BE2C (cell line): ENCODE measurements around the gene DAPK1.

Experiments used
- DNase-seq: peaks from one replicate; pipeline ENCODE4 v3.0.0-alpha.2; 2020
- H3K27me3 ChIP-seq: fragments of 250-450 bp; sonication (Bioruptor Pico); 2 replicates; pipeline ENCODE4 v1.5.1; 2020; ENCODE audit warnings: mild to moderate bottlenecking
- H3K36me3 ChIP-seq: fragments of 250-450 bp; sonication (Bioruptor Pico); 2 replicates; pipeline ENCODE4 v1.5.1; 2020; ENCODE audit warnings: mild to moderate bottlenecking
- H3K4me1 ChIP-seq: fragments of 250-450 bp; sonication (Bioruptor Pico); 2 replicates; pipeline ENCODE4 v1.5.1; 2020
- H3K4me3 ChIP-seq: 2 replicates; pipeline ENCODE4 v1.5.1; 2011; ENCODE audit warnings: low read depth, low read length
- H3K9me3 ChIP-seq: fragments of 250-450 bp; sonication (Bioruptor Pico); 2 replicates; pipeline ENCODE4 v1.5.1; 2020
- TF ChIP-seq, protein P1 (sequence below): IDR thresholded peaks from 2 replicates; pipeline ENCODE4 v1.5.1; 2012; ENCODE audit warnings: mild to moderate bottlenecking, low read depth, low read length

The DAPK1 gene

DNA sequence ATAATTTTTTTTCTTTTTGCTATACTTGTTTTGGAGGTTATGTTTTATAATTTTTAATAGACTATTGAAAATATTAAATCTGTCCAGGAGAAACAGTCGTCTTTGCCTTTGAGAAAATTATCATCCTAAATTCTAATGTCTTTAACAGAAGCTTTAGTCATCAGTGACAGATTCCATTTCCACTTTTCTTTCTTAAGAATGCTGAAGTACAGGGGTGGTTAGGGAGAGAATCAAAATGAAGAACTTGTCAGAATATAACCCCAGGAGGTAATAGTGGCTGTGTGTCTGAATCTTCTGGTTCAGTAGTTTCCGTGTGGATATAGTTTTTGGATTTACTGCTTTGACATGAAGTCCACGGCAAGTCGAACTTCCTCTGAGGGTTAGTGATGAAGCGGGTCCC lies 111.8 kb downstream of the DAPK1 start:
- DNase-seq: no peak
- H3K27me3 ChIP-seq: no peaks in the 10 kb centered on the region
- TF ChIP-seq, protein P1, sequence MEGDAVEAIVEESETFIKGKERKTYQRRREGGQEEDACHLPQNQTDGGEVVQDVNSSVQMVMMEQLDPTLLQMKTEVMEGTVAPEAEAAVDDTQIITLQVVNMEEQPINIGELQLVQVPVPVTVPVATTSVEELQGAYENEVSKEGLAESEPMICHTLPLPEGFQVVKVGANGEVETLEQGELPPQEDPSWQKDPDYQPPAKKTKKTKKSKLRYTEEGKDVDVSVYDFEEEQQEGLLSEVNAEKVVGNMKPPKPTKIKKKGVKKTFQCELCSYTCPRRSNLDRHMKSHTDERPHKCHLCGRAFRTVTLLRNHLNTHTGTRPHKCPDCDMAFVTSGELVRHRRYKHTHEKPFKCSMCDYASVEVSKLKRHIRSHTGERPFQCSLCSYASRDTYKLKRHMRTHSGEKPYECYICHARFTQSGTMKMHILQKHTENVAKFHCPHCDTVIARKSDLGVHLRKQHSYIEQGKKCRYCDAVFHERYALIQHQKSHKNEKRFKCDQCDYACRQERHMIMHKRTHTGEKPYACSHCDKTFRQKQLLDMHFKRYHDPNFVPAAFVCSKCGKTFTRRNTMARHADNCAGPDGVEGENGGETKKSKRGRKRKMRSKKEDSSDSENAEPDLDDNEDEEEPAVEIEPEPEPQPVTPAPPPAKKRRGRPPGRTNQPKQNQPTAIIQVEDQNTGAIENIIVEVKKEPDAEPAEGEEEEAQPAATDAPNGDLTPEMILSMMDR: no peak
- peaks cover 16% of the 10 kb centered on the region for H3K36me3 ChIP-seq
- peaks cover 3% of the 10 kb centered on the region for H3K4me1 ChIP-seq
- H3K9me3 ChIP-seq: no peaks in the 10 kb centered on the region
- no peak overlapping the region for H3K4me3 ChIP-seq

DNA sequence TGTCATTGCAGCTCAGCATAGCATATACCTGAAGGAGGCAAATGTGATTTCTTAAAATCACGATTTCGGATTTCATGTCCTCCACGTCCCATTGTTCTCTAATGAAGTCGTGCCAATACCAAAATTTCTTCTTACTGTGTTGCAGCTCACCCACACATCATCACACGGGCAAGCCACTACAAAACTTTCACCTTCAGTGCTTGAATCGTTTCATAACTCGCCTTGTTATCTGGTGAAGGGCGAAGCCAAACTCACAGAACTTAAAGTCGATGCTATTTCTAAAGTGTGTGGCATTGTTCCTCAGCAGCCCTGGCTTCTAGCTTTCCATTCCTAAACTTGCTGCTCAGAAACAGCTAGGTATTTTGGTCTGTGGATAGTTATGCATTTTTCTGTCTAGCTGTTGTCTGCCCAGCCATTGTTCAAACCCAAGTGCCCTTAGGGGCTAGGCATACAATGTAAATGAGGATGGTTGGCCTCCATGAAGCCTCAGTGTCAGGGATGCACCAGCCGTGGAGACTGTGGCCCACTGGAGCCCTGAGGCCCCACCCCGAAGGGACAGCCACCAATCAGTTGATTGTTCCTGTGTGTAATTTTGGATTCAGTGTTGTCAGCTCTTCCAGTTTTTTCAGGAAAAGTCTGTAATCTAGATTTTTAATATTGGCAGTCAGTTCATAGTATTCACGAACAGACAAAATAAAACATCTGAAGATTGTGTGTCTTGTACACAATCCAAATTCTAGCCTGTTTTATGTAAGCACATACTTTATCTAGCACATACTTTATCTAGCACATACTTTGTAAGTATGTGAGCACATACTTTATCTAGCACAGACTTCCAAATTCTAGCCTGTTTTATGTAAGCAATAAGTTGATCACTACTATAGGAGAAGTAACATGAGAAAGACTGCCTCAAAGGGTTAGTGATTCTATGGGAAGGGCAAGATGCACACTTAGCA lies 112.8 kb downstream of the DAPK1 start:
- TF ChIP-seq, protein P1: no peak
- no peak overlapping the region for H3K4me3 ChIP-seq
- H3K4me1 ChIP-seq: peaks cover 3% of the 10 kb centered on the region
- H3K9me3 ChIP-seq: no peaks in the 10 kb centered on the region
- DNase-seq: no peak
- peaks cover 12% of the 10 kb centered on the region for H3K36me3 ChIP-seq
- no peaks in the 10 kb centered on the region for H3K27me3 ChIP-seq

DNA sequence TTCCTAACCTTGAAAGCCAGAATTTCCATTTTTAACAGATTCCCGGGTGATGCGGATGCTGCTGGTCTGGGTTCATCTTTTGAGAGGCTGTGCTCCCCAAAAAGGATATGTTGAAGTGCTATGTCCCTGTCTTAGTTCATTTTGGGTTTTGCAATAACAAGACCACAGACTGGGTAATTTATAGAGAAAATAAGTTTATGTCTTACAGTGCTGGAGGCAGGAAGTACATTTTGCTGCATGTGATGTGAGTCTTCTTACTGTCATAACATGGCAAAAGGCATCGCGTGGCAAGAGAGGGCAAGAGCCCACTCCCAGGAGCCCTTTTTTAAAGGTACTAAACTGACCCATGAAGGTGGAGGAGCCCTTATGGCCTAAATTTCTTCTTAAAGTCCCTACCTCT lies 114.1 kb downstream of the DAPK1 start:
- Histone ChIP-seq H3K4me1 (peaks cover 3% of the 10 kb centered on the region), H3K4me3 (no peak overlapping the region), H3K9me3 (no peaks in the 10 kb centered on the region), H3K36me3 (peaks cover 12% of the 10 kb centered on the region), H3K27me3 (no peaks in the 10 kb centered on the region)
- DNase-seq: no peak
- TF ChIP-seq, protein P1: no peak

GRCh38 chr9:87612536-87612935 lies 114.9 kb downstream of the DAPK1 start:
- H3K4me3 ChIP-seq: no peak overlapping the region
- TF ChIP-seq, protein P1: no peak
- peaks cover 3% of the 10 kb centered on the region; the same call in 1 of the 2 replicates for H3K4me1 ChIP-seq
- no peak for DNase-seq
- H3K9me3 ChIP-seq: no peaks in the 10 kb centered on the region
- H3K36me3 ChIP-seq: 0 out of 2 replicates have a peak, but pooled peaks cover 6% of the 10 kb centered on the region
- no peaks in the 10 kb centered on the region for H3K27me3 ChIP-seq

GRCh38 chr9:87613265-87614111 lies 115.8 kb downstream of the DAPK1 start:
- no peaks in the 10 kb centered on the region for H3K27me3 ChIP-seq
- DNase-seq: no peak
- no peaks in the 10 kb centered on the region for H3K9me3 ChIP-seq
- no peaks in the 10 kb centered on the region; the same call in 1 of the 2 replicates for H3K36me3 ChIP-seq
- H3K4me3 ChIP-seq: no peak overlapping the region
- peaks cover 3% of the 10 kb centered on the region; the same call in 1 of the 2 replicates for H3K4me1 ChIP-seq
- TF ChIP-seq, protein P1: no peak
